H9 (cell line): ENCODE measurements around the gene TCIRG1. TPM values are rescaled to one million over a fixed set of nuclear protein-coding genes. Genes with fewer than 3 reads are reported as not detected.

Experiments
- DNase-seq: peaks from one replicate; pipeline ENCODE4 v3.0.0-alpha.2; 2017
- H2AFZ ChIP-seq: one replicate; pipeline ENCODE4 v1.6.1; 2013; ENCODE audit warnings: mild to moderate bottlenecking, low read length, control low read depth, moderate library complexity
- H2AK5ac ChIP-seq: 2 replicates; pipeline ENCODE4 v1.6.1; 2013; ENCODE audit warnings: low read length, control low read depth, mixed read lengths; ENCODE audit not compliant: insufficient read length
- H2BK120ac ChIP-seq: one replicate; pipeline ENCODE4 v1.6.1; 2013; ENCODE audit warnings: low read depth, mild to moderate bottlenecking, low read length, control low read depth, inconsistent platforms; ENCODE audit not compliant: poor library complexity, severe bottlenecking
- H2BK12ac ChIP-seq: 2 replicates; pipeline ENCODE4 v1.6.1; 2013; ENCODE audit warnings: low read length, control low read depth, mixed read lengths, low read depth; ENCODE audit not compliant: insufficient read length
- H2BK15ac ChIP-seq: 2 replicates; pipeline ENCODE4 v1.6.1; 2013; ENCODE audit warnings: low read depth, low read length, control low read depth
- H2BK20ac ChIP-seq: one replicate; pipeline ENCODE4 v1.6.1; 2013; ENCODE audit warnings: low read depth, mild to moderate bottlenecking, low read length, control low read depth, inconsistent platforms; ENCODE audit not compliant: poor library complexity, severe bottlenecking
- H2BK5ac ChIP-seq: 2 replicates; pipeline ENCODE4 v1.6.1; 2013; ENCODE audit warnings: low read length, control low read depth, mixed read lengths; ENCODE audit not compliant: insufficient read length
- H3K14ac ChIP-seq: 2 replicates; pipeline ENCODE4 v1.6.1; 2013; ENCODE audit warnings: low read length, control low read depth; ENCODE audit not compliant: insufficient read depth
- H3K18ac ChIP-seq: 2 replicates; pipeline ENCODE4 v1.6.1; 2013; ENCODE audit warnings: low read depth, mild to moderate bottlenecking, mixed read lengths, low read length, control low read depth; ENCODE audit not compliant: insufficient read length
- H3K23ac ChIP-seq: 2 replicates; pipeline ENCODE4 v1.6.1; 2013; ENCODE audit warnings: low read length, control low read depth, mixed read lengths, low read depth; ENCODE audit not compliant: insufficient read length
- H3K23me2 ChIP-seq: 2 replicates; pipeline ENCODE4 v1.6.1; 2013; ENCODE audit warnings: low read depth, mild to moderate bottlenecking, mixed read lengths, low read length, control low read depth; ENCODE audit not compliant: insufficient read length, poor library complexity, severe bottlenecking
- H3K27ac ChIP-seq: 2 replicates; pipeline ENCODE4 v1.5.1; 2013; ENCODE audit warnings: low read length, control low read depth, mixed read lengths, low read depth; ENCODE audit not compliant: insufficient read length
- H3K27me3 ChIP-seq: 2 replicates; pipeline ENCODE4 v1.6.1; 2013; ENCODE audit warnings: low read length, control low read depth, inconsistent platforms; ENCODE audit not compliant: insufficient read depth
- H3K4ac ChIP-seq: 2 replicates; pipeline ENCODE4 v1.6.1; 2013; ENCODE audit warnings: low read depth, mild to moderate bottlenecking, control low read depth, inconsistent platforms, low read length, moderate library complexity
- H3K4me1 ChIP-seq: 2 replicates; pipeline ENCODE4 v1.6.1; 2013; ENCODE audit warnings: low read length, control low read depth, inconsistent platforms; ENCODE audit not compliant: insufficient read depth
- H3K4me2 ChIP-seq: 2 replicates; pipeline ENCODE4 v1.6.1; 2013; ENCODE audit warnings: low read length, control low read depth, mixed read lengths; ENCODE audit not compliant: insufficient read length, insufficient read depth
- H3K56ac ChIP-seq: 2 replicates; pipeline ENCODE4 v1.6.1; 2013; ENCODE audit warnings: low read depth, mild to moderate bottlenecking, mixed read lengths, low read length, control low read depth; ENCODE audit not compliant: insufficient read length
- H3K79me1 ChIP-seq: 2 replicates; pipeline ENCODE4 v1.6.1; 2013; ENCODE audit warnings: low read depth, mild to moderate bottlenecking, moderate library complexity, low read length, control low read depth, inconsistent platforms; ENCODE audit not compliant: insufficient read depth, poor library complexity, severe bottlenecking
- H3K79me2 ChIP-seq: 2 replicates; pipeline ENCODE4 v1.6.1; 2013; ENCODE audit warnings: low read length, control low read depth, inconsistent platforms; ENCODE audit not compliant: insufficient read depth
- H3K9ac ChIP-seq: 2 replicates; pipeline ENCODE4 v1.6.1; 2013; ENCODE audit warnings: low read length, control low read depth, mixed read lengths; ENCODE audit not compliant: insufficient read length; ENCODE audit errors: extremely low read depth
- H3K9me3 ChIP-seq: one replicate; pipeline ENCODE4 v1.6.1; 2013; ENCODE audit warnings: low read depth, low read length, inconsistent platforms; ENCODE audit not compliant: control insufficient read depth
- H3T11ph ChIP-seq: one replicate; pipeline ENCODE4 v1.6.1; 2013; ENCODE audit warnings: mild to moderate bottlenecking, low read length, control low read depth, inconsistent platforms
- H4K20me1 ChIP-seq: one replicate; pipeline ENCODE4 v1.6.1; 2013; ENCODE audit not compliant: control insufficient read depth, insufficient read length, insufficient read depth
- H4K5ac ChIP-seq: 2 replicates; pipeline ENCODE4 v1.6.1; 2013; ENCODE audit warnings: low read depth, mild to moderate bottlenecking, mixed read lengths, low read length, control low read depth; ENCODE audit not compliant: insufficient read length
- H4K8ac ChIP-seq: replicated peaks from 2 replicates; pipeline ENCODE4 v1.6.1; 2013; ENCODE audit warnings: low read length, control low read depth, mixed read lengths, low read depth; ENCODE audit not compliant: insufficient read length
- H4K91ac ChIP-seq: 2 replicates; pipeline ENCODE4 v1.6.1; 2013; ENCODE audit warnings: low read depth, mild to moderate bottlenecking, moderate library complexity, mixed read lengths, low read length, control low read depth; ENCODE audit not compliant: insufficient read length
- H3K27ac Mint-ChIP-seq, 3 experiments: 2 replicates in 2 of 3; 3 replicates in 1 of 3; pipeline ENCODE4 v1.8.0; 2020 to 2021; ENCODE audit warnings: mixed read lengths in 3 of 3, mild to moderate bottlenecking in 1 of 3, moderate library complexity in 1 of 3
- H3K27me3 Mint-ChIP-seq: 2 replicates; pipeline ENCODE4 v1.8.0; 2021; ENCODE audit warnings: low read depth, mild to moderate bottlenecking, moderate library complexity, mixed read lengths
- H3K36me3 Mint-ChIP-seq, 3 experiments: 2 replicates in 2 of 3; 3 replicates in 1 of 3; pipeline ENCODE4 v1.8.0; 2020 to 2021; ENCODE audit warnings: low read depth in 3 of 3, mixed read lengths in 3 of 3; ENCODE audit not compliant: insufficient read depth in 1 of 3
- H3K4me1 Mint-ChIP-seq, 2 experiments: 2 replicates each; pipeline ENCODE4 v1.8.0; 2020; ENCODE audit warnings: mixed read lengths in 2 of 2
- H3K4me3 Mint-ChIP-seq, 2 experiments: 2 replicates in 1 of 2; 3 replicates in 1 of 2; pipeline ENCODE4 v1.8.0; 2020 to 2021; ENCODE audit warnings: mild to moderate bottlenecking in 2 of 2, mixed read lengths in 2 of 2, moderate library complexity in 1 of 2
- H3K9me3 Mint-ChIP-seq, 2 experiments: 2 replicates in 1 of 2; 3 replicates in 1 of 2; pipeline ENCODE4 v1.8.0; 2020; ENCODE audit warnings: mild to moderate bottlenecking in 2 of 2, mixed read lengths in 2 of 2, moderate library complexity in 1 of 2
- CTCF ChIP-seq: fragments of 200-600 bp; sonication (generic); conservative IDR thresholded peaks from 3 replicates; pipeline ENCODE4 v1.8.0; 2021; ENCODE audit warnings: antibody characterized with exemption, mild to moderate bottlenecking
- WGBS: extraction: QIAGEN DNeasy Blood & Tissue Kit; methylation state at CpG from one replicate; pipeline ENCODE4 v1.1.7; 2013; ENCODE audit warnings: missing lambda C conversion rate, low lambda C conversion rate, mixed read lengths; ENCODE audit not compliant: insufficient read length; ENCODE audit errors: extremely low coverage; 5-methylcytosine and 5-hydroxymethylcytosine counted together
- total RNA-seq: library from RNA; stranded (reverse); gene quantifications from 2 replicates; pipeline ENCODE4 v1.2.1, GENCODE V29; 2021

The TCIRG1 gene
- total RNA-seq, 1 experiment from 2014 or later: 24.4 TPM

GRCh38 chr11:68009391-68010089 is 29.3 kb upstream of the TCIRG1 start:
- Histone ChIP-seq H3K4me2 (no peak overlapping the region), H3K9me3 (no peaks in the 10 kb centered on the region), H4K8ac (no peak overlapping the region), H3K27ac (no peak overlapping the region), H3K9ac (no peak overlapping the region), H2BK12ac (no peak overlapping the region), H3K56ac (no peak overlapping the region), H3K23me2 (no peaks in the 10 kb centered on the region), H4K5ac (no peak overlapping the region), H4K91ac (no peak overlapping the region), H3K14ac (no peak overlapping the region; the same call in 1 of the 2 replicates), H2BK120ac (no peak overlapping the region), H3K27me3 (no peaks in the 10 kb centered on the region), H3K18ac (no peak overlapping the region), H3K23ac (no peak overlapping the region), H2AK5ac (no peak overlapping the region), H3K4ac (no peak overlapping the region), H2BK5ac (no peak overlapping the region), H4K20me1 (no peaks in the 10 kb centered on the region), H3K79me1 (no peaks in the 10 kb centered on the region), H3K4me1 (no peaks in the 10 kb centered on the region; the same call in 1 of the 2 replicates), H2BK15ac (no peak overlapping the region), H2AFZ (no peak overlapping the region), H2BK20ac (no peak overlapping the region), H3K79me2 (no peaks in the 10 kb centered on the region), H3T11ph (no peak overlapping the region)
- WGBS: no CpG with 5 or more reads among the region's 12 CpGs
- DNase-seq: no peak
- Mint-ChIP-seq H3K4me3 (no peak overlapping the region), H3K4me1 (peaks cover 18 to 37% of the 10 kb centered on the region in 2 experiments), H3K36me3 (no peaks in the 10 kb centered on the region), H3K27me3 (peaks cover 2% of the 10 kb centered on the region), H3K27ac (peak overlapping the region in 1 of 3 experiments; percentile 28; a peak in 1 of 7 replicates), H3K9me3 (peaks cover 0 to 5% of the 10 kb centered on the region in 2 experiments; a peak in 1 of 5 replicates)
- peak; percentile 27; the same call in 1 of the 3 replicates for TF ChIP-seq CTCF
